EL (cell line): ENCODE results near the gene FAM110D.

ENCODE experiments used
- DNase-seq: peaks from one replicate; pipeline ENCODE4 v3.0.0-alpha.2; 2016

The FAM110D gene

DNA sequence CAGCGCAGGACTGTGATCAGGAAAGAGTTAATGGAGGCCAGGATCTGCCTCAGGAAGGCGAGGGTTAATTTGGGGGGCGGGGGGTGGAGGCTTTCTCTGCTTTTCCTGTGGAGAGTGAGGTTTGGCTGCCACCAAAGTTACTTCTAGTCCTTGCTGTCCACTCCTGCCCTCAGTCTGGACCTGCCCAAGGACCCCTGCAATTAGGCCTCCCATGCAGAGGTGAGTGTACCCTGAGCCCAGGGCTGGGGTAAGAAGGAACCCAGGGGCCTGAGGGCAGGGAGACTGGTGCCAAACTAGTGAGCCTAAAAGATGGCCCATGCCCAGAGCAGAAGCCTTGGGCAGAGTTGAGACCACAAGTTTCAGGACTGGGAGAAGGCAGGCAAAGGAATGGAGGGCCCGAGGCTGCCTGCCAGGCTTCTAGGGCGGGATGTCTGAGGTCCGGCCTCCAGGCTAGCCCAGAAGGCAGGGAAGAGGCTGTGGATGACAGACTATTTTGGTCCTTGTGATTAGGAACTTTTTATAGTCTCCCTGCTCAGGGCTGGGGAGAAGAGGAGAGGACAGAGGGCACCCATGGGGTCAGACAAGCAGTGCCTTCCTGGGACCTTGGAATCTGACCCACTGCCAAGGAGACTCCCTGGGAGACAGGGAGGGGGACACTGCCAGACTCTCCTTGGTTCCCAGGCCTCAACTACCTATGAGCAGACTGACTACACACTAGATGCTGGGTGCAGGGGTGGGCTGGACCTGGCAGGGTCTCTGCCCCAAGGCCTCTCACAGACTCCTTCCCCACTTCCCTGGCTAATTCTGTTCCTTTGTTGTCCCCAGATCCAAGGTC is at the start of gene FAM110D:
TSS of gene FAM110D (plus strand) at position 172 of the 835 bp plus-strand sequence. CDS start 2,213 bp downstream, outside the sequence.
- DNase-seq, result no peak

GRCh38 chr1:26109229-26110164 is 49.4 kb upstream of the FAM110D start:
- DNase-seq, result no peak

- DNase-seq, result peak; percentile 74
These were observed 47.9 kb upstream of the FAM110D start for GRCh38 chr1:26110731-26111529.

- DNase-seq, result peak; percentile 95
These were observed 47.1 kb upstream of the FAM110D start, which contains the start of gene PDIK1L for GRCh38 chr1:26111530-26112406. PDIK1L (plus strand) TSS chr1:26111824; CDS start chr1:26114309, 2,485 bp downstream.

DNA sequence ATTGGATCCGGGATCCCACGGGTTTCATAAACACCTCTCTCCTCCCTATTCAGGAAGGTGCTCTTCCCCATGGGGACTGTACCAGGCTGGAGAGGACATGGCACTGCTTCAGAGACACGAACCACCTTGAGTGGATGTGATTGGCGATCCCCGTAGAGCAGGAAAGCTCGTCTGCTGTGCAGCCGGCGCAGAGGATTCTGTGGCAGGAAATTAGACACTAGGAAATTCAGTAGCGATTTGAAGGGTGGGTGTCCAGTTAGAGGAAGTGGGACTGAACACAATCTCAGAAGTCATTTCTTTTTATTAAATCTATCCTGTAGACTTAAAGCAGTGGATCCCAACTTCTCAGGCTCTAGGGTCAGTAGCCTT is 46.5 kb upstream of the FAM110D start:
- DNase-seq, result no peak

GRCh38 chr1:26114165-26114927 is 44.5 kb upstream of the FAM110D start:
- no peak for DNase-seq

DNA sequence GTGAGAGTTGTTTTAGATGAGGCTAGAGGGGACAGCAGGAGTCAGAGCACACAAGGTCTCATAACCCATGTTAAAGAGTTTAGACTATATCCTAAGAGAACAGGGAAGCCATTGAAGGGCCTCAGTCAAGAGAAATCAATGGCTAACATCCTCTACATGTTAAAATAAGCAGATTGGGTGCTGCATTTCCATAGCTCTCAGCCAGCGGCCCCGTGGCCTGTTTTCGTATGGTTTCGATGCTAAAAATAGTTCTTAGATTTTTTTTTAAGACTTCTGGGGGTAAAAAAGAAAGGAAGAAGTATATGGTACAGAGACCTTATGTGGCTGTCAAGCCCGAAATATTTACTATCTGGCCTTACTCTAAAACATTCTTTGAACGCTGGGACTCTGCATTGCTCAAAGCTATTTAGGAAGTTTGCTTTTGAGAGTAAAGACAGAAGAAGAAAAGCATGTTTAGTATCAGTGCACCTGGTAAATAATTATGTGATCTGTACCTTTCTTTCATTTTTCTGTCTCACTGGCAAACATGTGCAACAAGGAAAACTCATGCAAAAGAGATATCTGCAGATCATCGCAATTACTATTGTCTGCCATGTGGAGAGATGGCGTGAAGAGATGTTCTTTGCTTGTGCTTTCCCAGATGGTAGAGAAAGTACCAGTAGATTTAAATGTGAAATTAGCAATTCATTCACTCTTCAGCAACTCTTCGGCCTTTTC is 38.8 kb upstream of the FAM110D start:
- DNase-seq, result no peak

DNA sequence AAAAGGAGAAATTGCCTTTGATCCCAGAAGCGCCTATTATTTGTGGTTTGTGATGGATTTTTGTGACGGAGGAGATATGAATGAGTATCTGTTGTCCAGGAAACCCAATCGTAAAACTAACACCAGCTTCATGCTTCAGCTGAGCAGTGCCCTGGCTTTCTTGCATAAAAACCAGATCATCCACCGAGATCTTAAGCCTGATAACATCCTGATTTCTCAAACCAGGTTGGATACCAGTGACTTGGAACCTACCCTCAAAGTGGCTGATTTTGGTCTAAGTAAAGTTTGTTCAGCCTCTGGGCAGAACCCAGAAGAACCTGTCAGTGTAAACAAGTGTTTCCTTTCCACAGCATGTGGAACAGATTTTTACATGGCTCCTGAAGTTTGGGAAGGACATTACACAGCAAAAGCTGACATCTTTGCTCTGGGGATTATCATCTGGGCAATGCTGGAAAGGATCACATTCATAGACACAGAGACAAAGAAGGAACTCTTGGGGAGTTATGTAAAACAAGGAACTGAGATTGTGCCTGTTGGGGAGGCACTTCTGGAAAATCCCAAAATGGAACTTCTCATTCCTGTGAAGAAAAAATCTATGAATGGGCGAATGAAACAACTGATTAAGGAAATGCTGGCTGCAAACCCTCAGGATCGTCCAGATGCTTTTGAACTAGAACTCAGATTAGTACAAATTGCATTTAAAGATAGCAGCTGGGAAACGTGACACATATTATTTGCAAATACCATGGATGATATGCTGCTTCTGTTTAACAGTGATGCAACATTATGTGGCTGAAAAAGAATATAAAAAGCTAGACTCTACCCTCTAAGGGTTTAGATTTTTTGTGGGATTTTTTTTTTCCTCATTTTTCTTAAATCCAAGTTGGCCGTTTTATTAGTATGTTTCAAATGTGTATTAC is 36.8 kb upstream of the FAM110D start:
- no peak for DNase-seq

- DNase-seq, result peak; percentile 48
These were observed 35.6 kb upstream of the FAM110D start for GRCh38 chr1:26122988-26123973.

DNA sequence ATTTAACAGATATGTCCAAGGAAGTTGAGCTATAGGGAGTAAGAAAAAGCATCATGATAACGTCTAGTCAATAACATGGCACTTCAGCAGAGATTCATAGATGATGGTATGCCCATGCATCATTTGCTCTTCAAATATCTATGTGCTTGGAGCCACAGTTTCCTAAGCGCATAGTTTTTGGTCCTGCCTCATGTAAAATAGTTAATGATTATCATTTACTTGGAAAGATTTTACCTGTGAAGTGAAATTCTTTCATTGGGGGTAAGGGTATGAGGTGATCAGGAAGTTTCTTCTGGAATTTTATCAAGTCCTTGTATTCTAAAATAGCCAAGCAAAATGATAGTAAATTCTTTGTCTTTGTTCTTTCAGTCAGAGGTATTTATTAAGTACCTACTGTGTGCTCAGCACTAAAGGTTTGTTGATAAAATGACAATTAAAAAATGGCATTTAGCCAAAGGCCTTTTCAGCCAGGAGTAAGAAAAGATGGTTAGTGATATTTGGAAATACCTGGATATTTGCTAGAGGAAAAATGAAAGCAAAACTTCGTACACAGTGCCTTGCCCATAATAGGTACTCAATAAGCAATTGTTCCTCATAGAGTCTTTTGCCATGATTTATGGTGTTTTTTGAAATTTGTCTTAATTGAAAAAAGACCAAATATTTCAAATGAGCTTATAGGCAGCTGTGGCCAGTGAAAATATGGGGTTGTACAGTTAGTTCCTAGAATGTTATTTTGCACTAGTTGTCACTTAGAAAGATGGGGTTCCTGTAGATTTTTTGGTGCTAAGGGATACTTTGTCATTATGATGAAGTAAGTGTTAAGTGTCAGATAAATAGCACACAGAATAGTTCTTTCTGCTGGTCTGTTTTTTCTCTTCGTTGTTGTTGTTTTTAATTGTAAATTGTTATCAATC is 34.2 kb upstream of the FAM110D start:
- no peak for DNase-seq

- DNase-seq, result no peak
These were observed 33.5 kb upstream of the FAM110D start for GRCh38 chr1:26125382-26125781.

DNA sequence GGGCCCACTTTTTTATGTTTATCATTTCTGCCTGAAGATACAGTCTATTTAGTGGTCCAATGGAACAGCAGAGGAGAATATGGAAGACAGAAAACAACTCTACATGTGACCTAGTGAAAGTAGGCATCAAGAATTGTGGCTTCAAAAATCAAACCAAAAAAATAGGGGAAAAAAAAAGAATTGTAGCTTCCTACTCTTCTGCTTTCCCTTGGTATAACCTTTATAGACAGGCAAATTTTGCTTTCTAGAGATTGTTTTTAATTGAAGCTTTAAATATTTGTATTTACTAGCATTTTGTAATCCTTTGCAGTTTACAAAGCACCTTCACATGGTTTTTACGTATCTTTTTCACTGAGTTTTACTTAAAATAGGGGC is 32.9 kb upstream of the FAM110D start:
- no peak for DNase-seq

DNA sequence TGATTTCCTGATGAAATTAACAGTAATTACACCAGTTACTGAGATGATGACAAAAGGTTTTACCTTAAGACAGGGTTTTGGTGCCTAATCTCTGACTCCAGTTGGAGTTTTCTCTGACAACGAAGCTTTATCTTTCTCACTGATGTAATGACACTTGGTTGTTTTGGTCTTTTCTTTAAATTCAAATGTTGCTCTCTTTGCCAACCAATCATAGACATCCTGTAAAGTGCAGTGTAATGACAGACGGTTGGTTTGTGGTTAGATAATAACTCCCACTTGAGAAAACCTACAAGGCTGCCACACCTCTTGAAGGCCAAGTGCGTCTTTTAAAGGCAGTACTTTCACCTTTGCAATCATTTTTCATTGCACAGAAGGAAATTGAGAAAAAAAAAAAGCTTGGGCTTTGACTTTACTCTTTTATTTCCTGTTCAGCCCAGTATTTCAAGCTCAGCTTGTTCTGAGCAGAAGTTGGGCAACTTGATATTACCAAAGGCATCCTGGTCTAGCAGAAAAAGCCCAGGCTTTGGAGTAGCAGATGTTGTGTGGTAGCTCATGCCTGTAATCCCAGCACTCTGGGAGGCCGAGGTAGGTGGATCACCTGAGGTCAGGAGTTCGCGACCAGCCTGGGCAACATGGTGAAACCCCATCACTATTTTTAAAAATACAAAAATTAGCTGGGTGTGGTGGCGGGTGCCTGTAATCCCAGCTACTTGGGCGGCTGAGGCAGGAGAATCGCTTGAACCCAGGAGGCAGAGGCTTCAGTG is 32.4 kb upstream of the FAM110D start:
- no peak for DNase-seq

GRCh38 chr1:26127235-26128163 is 31.4 kb upstream of the FAM110D start:
- DNase-seq, result no peak

GRCh38 chr1:26129778-26130177 is 29.1 kb upstream of the FAM110D start:
- DNase-seq, result no peak
